ENCODE results near the gene LRTM1.

LRTM1 gene

DNA sequence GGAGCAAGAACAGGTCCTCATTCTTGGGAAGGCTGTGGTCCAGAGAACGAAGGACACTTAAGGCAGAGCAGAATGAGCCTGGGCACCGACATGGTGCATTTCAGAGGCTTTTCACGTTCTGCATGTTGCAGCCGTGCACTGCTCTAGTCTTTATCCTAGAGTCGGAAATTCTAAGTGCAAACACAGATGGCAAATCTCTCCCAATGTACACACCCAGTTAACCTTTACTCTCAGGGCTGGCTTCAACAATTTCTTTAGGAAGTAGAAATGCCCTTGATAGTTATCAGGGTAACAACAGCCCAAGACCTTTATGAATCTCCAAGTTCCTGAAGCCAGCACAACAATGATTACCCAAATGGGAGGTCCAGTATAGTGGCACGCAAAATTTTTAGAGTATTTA, 39.1 kb upstream of the LRTM1 start:
- no peak overlapping the region for H3K4me2 ChIP-seq (ENCODE audit: low read length)
- no peaks in the 10 kb centered on the region for H3F3A ChIP-seq (ENCODE audit: insufficient read depth, low read length)
- no peak for TF ChIP-seq EZH2 (IDR thresholded peaks at IDR 0.05; ENCODE audit: borderline replicate concordance, low read length)
- TF ChIP-seq, protein P1, sequence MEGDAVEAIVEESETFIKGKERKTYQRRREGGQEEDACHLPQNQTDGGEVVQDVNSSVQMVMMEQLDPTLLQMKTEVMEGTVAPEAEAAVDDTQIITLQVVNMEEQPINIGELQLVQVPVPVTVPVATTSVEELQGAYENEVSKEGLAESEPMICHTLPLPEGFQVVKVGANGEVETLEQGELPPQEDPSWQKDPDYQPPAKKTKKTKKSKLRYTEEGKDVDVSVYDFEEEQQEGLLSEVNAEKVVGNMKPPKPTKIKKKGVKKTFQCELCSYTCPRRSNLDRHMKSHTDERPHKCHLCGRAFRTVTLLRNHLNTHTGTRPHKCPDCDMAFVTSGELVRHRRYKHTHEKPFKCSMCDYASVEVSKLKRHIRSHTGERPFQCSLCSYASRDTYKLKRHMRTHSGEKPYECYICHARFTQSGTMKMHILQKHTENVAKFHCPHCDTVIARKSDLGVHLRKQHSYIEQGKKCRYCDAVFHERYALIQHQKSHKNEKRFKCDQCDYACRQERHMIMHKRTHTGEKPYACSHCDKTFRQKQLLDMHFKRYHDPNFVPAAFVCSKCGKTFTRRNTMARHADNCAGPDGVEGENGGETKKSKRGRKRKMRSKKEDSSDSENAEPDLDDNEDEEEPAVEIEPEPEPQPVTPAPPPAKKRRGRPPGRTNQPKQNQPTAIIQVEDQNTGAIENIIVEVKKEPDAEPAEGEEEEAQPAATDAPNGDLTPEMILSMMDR (IDR thresholded peaks at IDR 0.05; ENCODE audit: low read length): no peak
- H3K27ac ChIP-seq (ENCODE audit: low read depth, low read length, poor library complexity, severe bottlenecking): no peak overlapping the region
- no peaks in the 10 kb centered on the region for H3K27me3 ChIP-seq (ENCODE audit: insufficient read depth, low read length)
- no peak overlapping the region for H2AFZ ChIP-seq (ENCODE audit: low read length)
- no peak overlapping the region for H3K9ac ChIP-seq (ENCODE audit: low read length)
- H3K79me2 ChIP-seq (ENCODE audit: insufficient read depth, low read length): no peaks in the 10 kb centered on the region
- H3K4me1 ChIP-seq (ENCODE audit: insufficient read depth, low read length, severe bottlenecking): no peaks in the 10 kb centered on the region
- H3K9me2 ChIP-seq (ENCODE audit: low read depth, low read length): no peaks in the 10 kb centered on the region
- H3K9me3 ChIP-seq (ENCODE audit: low read length): no peaks in the 10 kb centered on the region
- H3K4me3 ChIP-seq (ENCODE audit: low read depth, low read length, poor library complexity, severe bottlenecking): no peak overlapping the region
- no peaks in the 10 kb centered on the region for H3K36me3 ChIP-seq (ENCODE audit: insufficient read depth, low read length)
- H4K20me1 ChIP-seq (ENCODE audit: insufficient read depth, low read length): no peaks in the 10 kb centered on the region

DNA sequence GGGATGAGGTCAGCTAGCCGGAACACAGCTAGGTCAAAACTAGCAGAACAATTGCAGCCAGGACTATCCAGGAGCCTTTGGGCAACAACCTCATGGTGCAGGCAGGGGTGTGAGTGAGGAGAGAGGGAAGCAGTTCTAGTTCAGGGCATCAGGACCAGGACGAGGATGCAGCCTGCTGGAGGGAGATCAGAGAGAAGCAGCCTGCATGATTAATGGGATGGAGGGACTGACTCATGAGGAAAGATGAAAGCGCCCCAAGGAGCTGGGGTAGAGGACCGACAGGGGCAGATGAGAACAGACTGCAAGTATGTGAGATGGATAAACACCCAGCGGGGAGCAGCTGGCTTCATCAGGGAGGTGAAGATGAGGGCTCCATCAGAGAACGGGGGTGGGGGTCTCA, 37.9 kb upstream of the LRTM1 start:
- Histone ChIP-seq H3K4me1 (ENCODE audit: insufficient read depth, low read length, severe bottlenecking) (no peaks in the 10 kb centered on the region), H3K27me3 (ENCODE audit: insufficient read depth, low read length) (no peaks in the 10 kb centered on the region), H3K9me3 (ENCODE audit: low read length) (no peaks in the 10 kb centered on the region), H2AFZ (ENCODE audit: low read length) (no peak overlapping the region), H3F3A (ENCODE audit: insufficient read depth, low read length) (no peaks in the 10 kb centered on the region), H3K4me3 (ENCODE audit: low read depth, low read length, poor library complexity, severe bottlenecking) (no peak overlapping the region), H3K36me3 (ENCODE audit: insufficient read depth, low read length) (no peaks in the 10 kb centered on the region), H3K9me2 (ENCODE audit: low read depth, low read length) (no peaks in the 10 kb centered on the region), H3K4me2 (ENCODE audit: low read length) (no peak overlapping the region), H3K79me2 (ENCODE audit: insufficient read depth, low read length) (no peaks in the 10 kb centered on the region), H3K27ac (ENCODE audit: low read depth, low read length, poor library complexity, severe bottlenecking) (no peak overlapping the region), H3K9ac (ENCODE audit: low read length) (no peak overlapping the region), H4K20me1 (ENCODE audit: insufficient read depth, low read length) (no peaks in the 10 kb centered on the region)
- TF ChIP-seq, protein P1 (IDR thresholded peaks at IDR 0.05; ENCODE audit: low read length): no peak
- no peak for TF ChIP-seq EZH2 (IDR thresholded peaks at IDR 0.05; ENCODE audit: borderline replicate concordance, low read length)

DNA sequence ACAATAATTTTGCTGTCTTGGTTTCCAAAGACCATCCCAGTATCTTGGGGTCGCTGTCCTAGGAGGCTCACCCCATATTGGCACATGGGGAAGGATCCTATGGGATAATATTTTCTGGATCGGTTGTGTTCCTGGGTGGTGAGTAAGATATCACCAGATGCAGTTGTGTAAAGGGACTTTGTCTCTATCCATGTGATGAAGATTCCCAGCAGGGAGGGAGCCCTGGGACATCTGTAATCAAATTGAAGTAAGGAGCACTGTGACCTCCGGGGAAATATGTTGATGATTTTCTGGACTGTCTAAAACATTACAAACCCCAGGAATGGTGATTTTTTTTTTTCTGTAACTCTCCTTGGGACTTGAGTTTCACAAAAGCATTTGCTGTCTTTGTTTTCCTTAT, 36.2 kb upstream of the LRTM1 start:
- Histone ChIP-seq H3K79me2 (ENCODE audit: insufficient read depth, low read length) (no peaks in the 10 kb centered on the region), H3K4me3 (ENCODE audit: low read depth, low read length, poor library complexity, severe bottlenecking) (no peak overlapping the region), H3K27me3 (ENCODE audit: insufficient read depth, low read length) (no peaks in the 10 kb centered on the region), H4K20me1 (ENCODE audit: insufficient read depth, low read length) (no peaks in the 10 kb centered on the region), H3K4me2 (ENCODE audit: low read length) (no peak overlapping the region), H3K9me3 (ENCODE audit: low read length) (no peaks in the 10 kb centered on the region), H3K4me1 (ENCODE audit: insufficient read depth, low read length, severe bottlenecking) (no peaks in the 10 kb centered on the region), H3K9me2 (ENCODE audit: low read depth, low read length) (no peaks in the 10 kb centered on the region), H3K27ac (ENCODE audit: low read depth, low read length, poor library complexity, severe bottlenecking) (no peak overlapping the region), H2AFZ (ENCODE audit: low read length) (no peak overlapping the region), H3K9ac (ENCODE audit: low read length) (no peak overlapping the region), H3F3A (ENCODE audit: insufficient read depth, low read length) (no peaks in the 10 kb centered on the region), H3K36me3 (ENCODE audit: insufficient read depth, low read length) (no peaks in the 10 kb centered on the region)
- TF ChIP-seq, protein P1 (IDR thresholded peaks at IDR 0.05; ENCODE audit: low read length): no peak
- no peak for TF ChIP-seq EZH2 (IDR thresholded peaks at IDR 0.05; ENCODE audit: borderline replicate concordance, low read length)
